Sigmoid colon (tissue), 4 donors: ENCODE data around the gene ABI3.

Source experiments
- CTCF ChIP-seq, 4 experiments: fragments of 450-650 bp in 3 of 4; fragments of 200-600 bp in 1 of 4; IDR thresholded peaks; one replicate each; pipeline ENCODE4 v1.5.1; 2016 to 2019; ENCODE audit warnings: antibody characterized with exemption in 4 of 4, mild to moderate bottlenecking in 3 of 4, moderate library complexity in 2 of 4
- POLR2AphosphoS5 ChIP-seq, 4 donors: sonication (generic); formaldehyde crosslinking; IDR thresholded peaks; one replicate each; pipeline ENCODE4 v1.6.1; 2017; ENCODE audit warnings: antibody characterized with exemption in 4 of 4

- TF ChIP-seq CTCF (IDR thresholded peaks at IDR 0.05): no peak
- TF ChIP-seq POLR2AphosphoS5 (IDR thresholded peaks at IDR 0.05): no peak
Observed at GRCh38 chr17:49191409-49191916, 19.0 kb upstream of the ABI3 start.
